Vagina (tissue), 2 donors: ENCODE measurements around the gene TNS4. TPM values are rescaled to one million over a fixed set of nuclear protein-coding genes. Genes with fewer than 3 reads are reported as not detected.

ENCODE experiments used
- DNase-seq, 2 donors: peaks; one replicate each; pipeline ENCODE4 v3.0.0-alpha.2; 2017; ENCODE audit errors: extremely low spot score in 2 of 2
- H3K27ac ChIP-seq: fragments of 200-600 bp; sonication (generic); one replicate; pipeline ENCODE4 v1.5.1; 2019
- H3K27me3 ChIP-seq: fragments of 200-600 bp; sonication (generic); one replicate; pipeline ENCODE4 v1.5.1; 2019
- H3K36me3 ChIP-seq, 2 donors: fragments of 200-600 bp; sonication (generic); one replicate each; pipeline ENCODE4 v1.5.1; 2017 to 2019
- H3K4me1 ChIP-seq: fragments of 200-600 bp; sonication (generic); one replicate; pipeline ENCODE4 v1.5.1; 2019
- H3K4me3 ChIP-seq, 2 donors: fragments of 200-600 bp; sonication (generic); 1 replicate in 1 of 2; 2 replicates in 1 of 2; pipeline ENCODE4 v1.5.1; 2016 to 2019
- H3K9me3 ChIP-seq: fragments of 200-600 bp; sonication (generic); one replicate; pipeline ENCODE4 v1.5.1; 2019
- POLR2A ChIP-seq, 2 donors: fragments of 450-650 bp; IDR thresholded peaks; one replicate each; pipeline ENCODE4 v1.6.1; 2017; ENCODE audit warnings: antibody characterized with exemption in 2 of 2, mild to moderate bottlenecking in 2 of 2, moderate library complexity in 2 of 2
- POLR2AphosphoS5 ChIP-seq, 2 donors: sonication (generic); formaldehyde crosslinking; IDR thresholded peaks; one replicate each; pipeline ENCODE4 v1.9.0; 2017; ENCODE audit warnings: antibody characterized with exemption in 2 of 2, mild to moderate bottlenecking in 2 of 2, low read depth in 1 of 2; ENCODE audit not compliant: insufficient read depth in 1 of 2
- intact Hi-C: fragments of 100-400 bp; cut with DNase I; formaldehyde crosslinking; loops from one replicate; pipeline ENCODE4 v1.15.1; 2023
- total RNA-seq: library from RNA; depleted of rRNA; stranded (reverse); fragments of >200 nt; gene quantifications from one replicate; pipeline ENCODE4 v1.2.3, GENCODE V29; 2016
- TF ChIP-seq, protein P1 (sequence below), 3 experiments: fragments of 450-650 bp in 2 of 3; fragments of 200-600 bp in 1 of 3; sonication (generic) in 1 of 3; IDR thresholded peaks; one replicate each; pipeline ENCODE4 v1.5.1; 2017 to 2019; ENCODE audit warnings: antibody characterized with exemption in 3 of 3, mild to moderate bottlenecking in 2 of 3, moderate library complexity in 2 of 3

Gene TNS4
- total RNA-seq, 1 donor from 2014 or later, result 296 TPM

DNA sequence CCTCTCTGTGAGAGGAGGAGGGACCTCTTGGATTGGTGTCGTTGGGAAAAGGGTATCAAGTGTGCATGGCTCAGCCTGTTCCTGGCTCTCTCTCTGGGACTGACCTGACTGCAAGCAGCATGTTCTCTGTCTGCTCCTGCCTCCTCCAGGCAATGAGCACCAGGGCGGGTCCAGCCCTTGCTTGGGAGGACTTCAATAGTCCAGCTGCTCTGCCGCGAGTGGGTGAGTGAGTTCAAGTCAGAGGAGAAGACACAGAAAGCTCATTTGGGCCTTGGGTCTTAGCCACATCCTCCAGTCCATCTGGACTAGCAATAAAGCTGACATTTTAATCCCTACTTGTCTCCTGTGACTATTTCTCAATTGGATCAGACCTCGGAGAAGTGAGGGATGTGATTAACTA, 25.2 kb upstream of the TNS4 start:
- intact Hi-C loops, result no loop called here
- Histone ChIP-seq H3K27me3 (no peaks in the 10 kb centered on the region), H3K4me1 (peaks cover 54% of the 10 kb centered on the region), H3K9me3 (no peaks in the 10 kb centered on the region), H3K27ac (peak overlapping the region; percentile 51), H3K36me3 (no peaks in the 10 kb centered on the region), H3K4me3 (no peak overlapping the region)
- no peak for DNase-seq
- TF ChIP-seq, protein P1, sequence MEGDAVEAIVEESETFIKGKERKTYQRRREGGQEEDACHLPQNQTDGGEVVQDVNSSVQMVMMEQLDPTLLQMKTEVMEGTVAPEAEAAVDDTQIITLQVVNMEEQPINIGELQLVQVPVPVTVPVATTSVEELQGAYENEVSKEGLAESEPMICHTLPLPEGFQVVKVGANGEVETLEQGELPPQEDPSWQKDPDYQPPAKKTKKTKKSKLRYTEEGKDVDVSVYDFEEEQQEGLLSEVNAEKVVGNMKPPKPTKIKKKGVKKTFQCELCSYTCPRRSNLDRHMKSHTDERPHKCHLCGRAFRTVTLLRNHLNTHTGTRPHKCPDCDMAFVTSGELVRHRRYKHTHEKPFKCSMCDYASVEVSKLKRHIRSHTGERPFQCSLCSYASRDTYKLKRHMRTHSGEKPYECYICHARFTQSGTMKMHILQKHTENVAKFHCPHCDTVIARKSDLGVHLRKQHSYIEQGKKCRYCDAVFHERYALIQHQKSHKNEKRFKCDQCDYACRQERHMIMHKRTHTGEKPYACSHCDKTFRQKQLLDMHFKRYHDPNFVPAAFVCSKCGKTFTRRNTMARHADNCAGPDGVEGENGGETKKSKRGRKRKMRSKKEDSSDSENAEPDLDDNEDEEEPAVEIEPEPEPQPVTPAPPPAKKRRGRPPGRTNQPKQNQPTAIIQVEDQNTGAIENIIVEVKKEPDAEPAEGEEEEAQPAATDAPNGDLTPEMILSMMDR (IDR thresholded peaks at IDR 0.05), result no peak
- TF ChIP-seq POLR2AphosphoS5 (IDR thresholded peaks at IDR 0.05; ENCODE audit: insufficient read depth in 1 of 2, low read depth in 1 of 2) (peak; percentile 42 to 61), POLR2A (IDR thresholded peaks at IDR 0.05) (no peak)

DNA sequence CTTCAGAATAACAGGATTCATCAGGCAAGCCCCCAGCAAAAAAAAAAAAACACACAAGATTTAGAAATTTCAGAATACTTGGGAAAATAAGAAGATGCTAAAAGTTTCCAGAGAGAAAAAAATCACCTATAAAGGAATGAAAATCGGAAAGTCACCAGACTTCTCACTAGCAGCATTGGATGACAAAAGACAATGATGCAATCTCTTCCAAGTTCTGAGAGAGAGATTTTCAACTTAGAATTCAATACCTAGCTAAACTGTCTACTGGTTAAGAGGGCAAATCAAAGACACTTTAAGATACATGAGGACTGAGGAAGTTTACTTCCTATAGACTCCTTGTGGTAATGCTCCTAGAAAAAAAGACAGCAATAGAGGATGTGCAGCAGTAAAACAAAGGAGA, 23.9 kb upstream of the TNS4 start:
- H3K27ac ChIP-seq, result no peak overlapping the region
- intact Hi-C loops, result no loop called here

DNA sequence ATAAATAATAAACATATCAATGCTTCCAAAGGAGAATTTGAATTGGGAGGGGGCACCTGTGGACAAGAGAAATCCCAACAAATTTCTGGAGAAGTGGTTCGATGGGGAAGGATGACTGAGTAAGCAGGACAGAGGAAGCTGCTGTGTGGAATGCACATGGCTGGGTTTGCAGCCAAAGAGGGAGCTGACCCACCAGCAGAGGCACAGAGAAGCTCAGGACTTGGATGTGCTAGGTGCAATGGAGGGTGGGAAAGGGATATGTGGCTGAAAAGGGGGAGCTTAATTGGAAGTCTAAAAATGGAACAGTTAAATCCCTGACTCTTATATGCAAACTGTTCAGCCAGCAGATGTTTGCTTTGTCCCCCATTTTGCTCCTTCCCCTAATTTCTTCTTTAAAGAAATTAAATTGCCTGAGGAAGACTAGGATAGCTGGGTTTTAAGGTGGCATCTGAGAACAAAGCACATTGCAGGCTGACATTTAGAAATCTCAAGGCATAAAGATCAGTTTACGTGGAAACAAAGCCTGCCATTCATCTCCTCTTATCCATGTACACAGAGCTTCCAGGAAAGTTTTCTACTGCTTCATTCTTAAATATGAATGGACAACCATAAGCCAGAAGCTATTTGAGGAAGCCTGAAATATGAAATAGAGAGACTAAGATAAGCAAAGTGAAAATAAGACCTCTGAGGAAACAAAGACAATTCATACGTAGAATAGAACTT, 23.0 kb upstream of the TNS4 start:
- Histone ChIP-seq H3K27ac (peak overlapping the region; percentile 84), H3K4me1 (peaks cover 56% of the 10 kb centered on the region), H3K36me3 (no peaks in the 10 kb centered on the region), H3K4me3 (no peak overlapping the region), H3K9me3 (no peaks in the 10 kb centered on the region), H3K27me3 (no peaks in the 10 kb centered on the region)
- no peak for DNase-seq
- TF ChIP-seq, protein P1 (IDR thresholded peaks at IDR 0.05), result no peak
- TF ChIP-seq POLR2A (IDR thresholded peaks at IDR 0.05), result no peak
- TF ChIP-seq POLR2AphosphoS5 (IDR thresholded peaks at IDR 0.05; ENCODE audit: insufficient read depth in 1 of 2, low read depth in 1 of 2), result no peak
- intact Hi-C loops, result no loop called here

More for the DNA sequence above, 23.9 kb upstream of the TNS4 start:
- no peaks in the 10 kb centered on the region for H3K36me3 ChIP-seq
- H3K4me1 ChIP-seq, result peaks cover 56% of the 10 kb centered on the region
- no peak overlapping the region for H3K4me3 ChIP-seq
- TF ChIP-seq, protein P1 (IDR thresholded peaks at IDR 0.05), result no peak
- TF ChIP-seq POLR2A (IDR thresholded peaks at IDR 0.05) (no peak), POLR2AphosphoS5 (IDR thresholded peaks at IDR 0.05; ENCODE audit: insufficient read depth in 1 of 2, low read depth in 1 of 2) (no peak)
- H3K27me3 ChIP-seq, result no peaks in the 10 kb centered on the region
- H3K9me3 ChIP-seq, result no peaks in the 10 kb centered on the region
- DNase-seq, result no peak

DNA sequence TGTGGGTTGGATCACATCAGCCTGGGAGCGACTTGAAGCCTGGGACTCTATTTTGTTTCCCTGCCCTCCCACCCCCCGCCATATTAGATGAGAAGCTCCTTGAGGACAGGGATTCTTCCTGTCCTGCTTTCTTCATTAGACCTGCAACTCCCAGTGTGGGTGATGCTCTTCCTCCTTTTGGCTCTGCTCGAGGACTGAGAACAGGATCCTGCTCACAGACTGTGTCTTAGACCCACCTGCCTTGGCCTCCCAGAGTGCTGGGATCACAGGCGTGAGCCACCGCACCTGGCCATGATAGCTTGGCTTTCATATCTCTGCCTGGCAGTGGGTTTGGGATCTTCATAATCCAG, 21.5 kb upstream of the TNS4 start:
- no peaks in the 10 kb centered on the region for H3K27me3 ChIP-seq
- H3K27ac ChIP-seq, result peak overlapping the region; percentile 84
- no peaks in the 10 kb centered on the region for H3K9me3 ChIP-seq
- no peaks in the 10 kb centered on the region for H3K36me3 ChIP-seq
- no peak overlapping the region for H3K4me3 ChIP-seq
- H3K4me1 ChIP-seq, result peaks cover 66% of the 10 kb centered on the region
- TF ChIP-seq, protein P1 (IDR thresholded peaks at IDR 0.05), result no peak
- TF ChIP-seq POLR2AphosphoS5 (IDR thresholded peaks at IDR 0.05; ENCODE audit: insufficient read depth in 1 of 2, low read depth in 1 of 2) (no peak), POLR2A (IDR thresholded peaks at IDR 0.05) (no peak)
- intact Hi-C loops, result no loop called here
- DNase-seq, result no peak

DNA sequence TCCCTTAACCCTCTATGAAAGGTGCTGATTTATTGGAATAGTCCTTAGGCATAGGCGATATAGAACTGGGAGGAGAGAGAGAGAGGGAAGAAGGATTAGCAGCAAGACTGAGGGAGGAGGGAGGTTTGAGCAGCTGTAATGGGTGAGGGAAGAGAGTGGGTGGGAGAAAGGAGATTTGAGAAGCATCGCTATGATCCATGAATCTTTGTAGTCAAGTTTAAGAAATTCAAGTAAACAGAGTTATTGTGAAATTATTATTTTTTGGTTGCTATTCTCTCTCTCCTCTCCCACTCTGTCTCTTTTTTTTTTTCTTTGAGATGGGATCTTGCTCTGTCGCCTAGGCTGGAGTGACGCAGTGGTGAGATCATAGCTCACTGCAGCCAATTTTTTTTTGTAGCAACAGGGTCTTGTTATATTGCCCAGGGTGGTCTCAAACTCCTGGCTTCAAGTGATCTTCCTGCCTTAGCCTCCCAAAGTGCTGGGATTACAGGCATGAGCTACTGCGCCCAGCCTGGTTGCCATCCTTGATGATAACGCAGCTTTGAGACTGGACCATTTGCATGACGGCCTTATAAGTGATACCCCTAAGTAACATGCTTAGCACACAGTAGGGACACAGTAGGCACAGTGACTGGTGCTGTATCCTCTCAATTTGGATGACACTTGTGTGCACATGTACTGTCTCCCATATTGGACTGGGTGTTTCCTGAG, 21.0 kb upstream of the TNS4 start:
- intact Hi-C loops, result no loop called here
- Histone ChIP-seq H3K27ac (peak overlapping the region; percentile 84), H3K27me3 (no peaks in the 10 kb centered on the region), H3K9me3 (no peaks in the 10 kb centered on the region), H3K4me1 (peaks cover 68% of the 10 kb centered on the region), H3K4me3 (no peak overlapping the region), H3K36me3 (no peaks in the 10 kb centered on the region)
- TF ChIP-seq POLR2AphosphoS5 (IDR thresholded peaks at IDR 0.05; ENCODE audit: insufficient read depth in 1 of 2, low read depth in 1 of 2) (no peak), POLR2A (IDR thresholded peaks at IDR 0.05) (no peak)
- TF ChIP-seq, protein P1 (IDR thresholded peaks at IDR 0.05), result no peak
- no peak for DNase-seq
